SU-DHL-6 (cell line): ENCODE data around the gene ECE2.

Experiments used
- H2AFZ ChIP-seq: fragments of 200-600 bp; sonication (generic); 2 replicates; pipeline ENCODE4 v1.6.1; 2014; ENCODE audit warnings: low read depth, mild to moderate bottlenecking, moderate library complexity, mixed read lengths, antibody characterized with exemption, low read length; ENCODE audit not compliant: severe bottlenecking
- H3F3A ChIP-seq: fragments of 200-600 bp; shearing (Covaris generic); 2 replicates; pipeline ENCODE4 v1.6.0; 2016; ENCODE audit warnings: antibody characterized with exemption, mild to moderate bottlenecking; ENCODE audit not compliant: insufficient read depth
- H3K27ac ChIP-seq: fragments of 200-600 bp; sonication (generic); 2 replicates; pipeline ENCODE4 v1.5.1; 2016; ENCODE audit warnings: low read depth, mild to moderate bottlenecking, low read length, moderate library complexity, mixed read lengths
- H3K27me3 ChIP-seq: fragments of 200-600 bp; sonication (generic), shearing (Covaris generic); 2 replicates; pipeline ENCODE4 v1.6.0; 2014; ENCODE audit warnings: mild to moderate bottlenecking, low read length
- H3K36me3 ChIP-seq: fragments of 200-600 bp; sonication (generic); 2 replicates; pipeline ENCODE4 v1.6.1; 2014; ENCODE audit warnings: mild to moderate bottlenecking, low read length, mixed read lengths
- H3K4me2 ChIP-seq: fragments of 300-600, 200-600 bp; shearing (Covaris generic), sonication (generic); 2 replicates; pipeline ENCODE4 v1.6.0; 2014; ENCODE audit warnings: low read length, low read depth, mild to moderate bottlenecking; ENCODE audit not compliant: poor library complexity, severe bottlenecking
- H3K4me3 ChIP-seq: fragments of 200-600 bp; sonication (generic); 2 replicates; pipeline ENCODE4 v1.5.1; 2014; ENCODE audit warnings: antibody characterized with exemption, low read length, mild to moderate bottlenecking, mixed read lengths; ENCODE audit not compliant: insufficient read depth, poor library complexity, severe bottlenecking
- H3K79me2 ChIP-seq: fragments of 200-600 bp; sonication (generic); 2 replicates; pipeline ENCODE4 v1.6.1; 2014; ENCODE audit warnings: mild to moderate bottlenecking, low read length, moderate library complexity; ENCODE audit not compliant: insufficient read depth
- H3K9ac ChIP-seq: fragments of 200-600 bp; sonication (generic); 2 replicates; pipeline ENCODE4 v1.7.0; 2014; ENCODE audit warnings: mild to moderate bottlenecking, low read length
- H3K9me2 ChIP-seq: fragments of 200-600 bp; sonication (generic); replicated peaks from 2 replicates; pipeline ENCODE4 v1.6.1; 2014; ENCODE audit warnings: low read length; ENCODE audit not compliant: insufficient read depth
- H3K9me3 ChIP-seq: fragments of 200-600 bp; sonication (generic); 2 replicates; pipeline ENCODE4 v1.6.1; 2014; ENCODE audit warnings: low read length, mixed read lengths; ENCODE audit not compliant: insufficient read depth
- H4K20me1 ChIP-seq: fragments of 200-600 bp; sonication (generic); 2 replicates; pipeline ENCODE4 v1.6.1; 2014; ENCODE audit warnings: low read depth, mild to moderate bottlenecking, antibody characterized with exemption, low read length, moderate library complexity, mixed read lengths
- EZH2phosphoT487 ChIP-seq: fragments of 200-600 bp; sonication (generic), shearing (Covaris generic); conservative IDR thresholded peaks from 2 replicates; pipeline ENCODE4 v1.6.1; 2018; ENCODE audit warnings: mild to moderate bottlenecking, antibody characterized with exemption, low read length, moderate library complexity, mixed read lengths
- TF ChIP-seq, protein P1 (sequence below): fragments of 200-600 bp; sonication (generic); IDR thresholded peaks from one replicate; pipeline ENCODE4 v1.5.1; 2017; ENCODE audit warnings: antibody characterized with exemption, mild to moderate bottlenecking, low read length, moderate library complexity; ENCODE audit not compliant: insufficient read depth, poor library complexity, severe bottlenecking

The ECE2 gene

DNA sequence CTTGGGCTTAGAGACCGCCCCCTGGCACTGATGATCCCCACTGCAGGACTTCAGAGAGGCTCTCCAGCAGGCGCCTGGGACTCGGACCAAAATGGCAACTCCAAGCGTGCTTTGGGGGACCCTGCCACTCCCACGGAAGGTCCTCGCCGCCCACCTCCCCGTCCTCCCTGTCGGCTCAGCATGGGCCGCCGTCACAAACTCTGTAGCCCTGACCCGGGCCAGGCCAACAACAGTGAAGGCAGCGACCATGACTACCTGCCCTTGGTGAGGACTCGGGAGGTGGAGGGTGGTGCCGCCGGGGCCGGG, 34.7 kb upstream of the ECE2 start:
- Histone ChIP-seq H3K27ac (no peak overlapping the region), H2AFZ (no peak overlapping the region), H3K4me3 (no peak overlapping the region), H3K36me3 (no peaks in the 10 kb centered on the region), H3K79me2 (peaks cover 3% of the 10 kb centered on the region; the same call in 1 of the 2 replicates), H3K27me3 (no peaks in the 10 kb centered on the region), H4K20me1 (no peaks in the 10 kb centered on the region), H3F3A (peaks cover 6% of the 10 kb centered on the region; the same call in 1 of the 2 replicates), H3K9ac (no peak overlapping the region), H3K9me2 (no peaks in the 10 kb centered on the region), H3K9me3 (no peaks in the 10 kb centered on the region), H3K4me2 (no peak overlapping the region)
- TF ChIP-seq, protein P1, sequence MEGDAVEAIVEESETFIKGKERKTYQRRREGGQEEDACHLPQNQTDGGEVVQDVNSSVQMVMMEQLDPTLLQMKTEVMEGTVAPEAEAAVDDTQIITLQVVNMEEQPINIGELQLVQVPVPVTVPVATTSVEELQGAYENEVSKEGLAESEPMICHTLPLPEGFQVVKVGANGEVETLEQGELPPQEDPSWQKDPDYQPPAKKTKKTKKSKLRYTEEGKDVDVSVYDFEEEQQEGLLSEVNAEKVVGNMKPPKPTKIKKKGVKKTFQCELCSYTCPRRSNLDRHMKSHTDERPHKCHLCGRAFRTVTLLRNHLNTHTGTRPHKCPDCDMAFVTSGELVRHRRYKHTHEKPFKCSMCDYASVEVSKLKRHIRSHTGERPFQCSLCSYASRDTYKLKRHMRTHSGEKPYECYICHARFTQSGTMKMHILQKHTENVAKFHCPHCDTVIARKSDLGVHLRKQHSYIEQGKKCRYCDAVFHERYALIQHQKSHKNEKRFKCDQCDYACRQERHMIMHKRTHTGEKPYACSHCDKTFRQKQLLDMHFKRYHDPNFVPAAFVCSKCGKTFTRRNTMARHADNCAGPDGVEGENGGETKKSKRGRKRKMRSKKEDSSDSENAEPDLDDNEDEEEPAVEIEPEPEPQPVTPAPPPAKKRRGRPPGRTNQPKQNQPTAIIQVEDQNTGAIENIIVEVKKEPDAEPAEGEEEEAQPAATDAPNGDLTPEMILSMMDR, result no peak

DNA sequence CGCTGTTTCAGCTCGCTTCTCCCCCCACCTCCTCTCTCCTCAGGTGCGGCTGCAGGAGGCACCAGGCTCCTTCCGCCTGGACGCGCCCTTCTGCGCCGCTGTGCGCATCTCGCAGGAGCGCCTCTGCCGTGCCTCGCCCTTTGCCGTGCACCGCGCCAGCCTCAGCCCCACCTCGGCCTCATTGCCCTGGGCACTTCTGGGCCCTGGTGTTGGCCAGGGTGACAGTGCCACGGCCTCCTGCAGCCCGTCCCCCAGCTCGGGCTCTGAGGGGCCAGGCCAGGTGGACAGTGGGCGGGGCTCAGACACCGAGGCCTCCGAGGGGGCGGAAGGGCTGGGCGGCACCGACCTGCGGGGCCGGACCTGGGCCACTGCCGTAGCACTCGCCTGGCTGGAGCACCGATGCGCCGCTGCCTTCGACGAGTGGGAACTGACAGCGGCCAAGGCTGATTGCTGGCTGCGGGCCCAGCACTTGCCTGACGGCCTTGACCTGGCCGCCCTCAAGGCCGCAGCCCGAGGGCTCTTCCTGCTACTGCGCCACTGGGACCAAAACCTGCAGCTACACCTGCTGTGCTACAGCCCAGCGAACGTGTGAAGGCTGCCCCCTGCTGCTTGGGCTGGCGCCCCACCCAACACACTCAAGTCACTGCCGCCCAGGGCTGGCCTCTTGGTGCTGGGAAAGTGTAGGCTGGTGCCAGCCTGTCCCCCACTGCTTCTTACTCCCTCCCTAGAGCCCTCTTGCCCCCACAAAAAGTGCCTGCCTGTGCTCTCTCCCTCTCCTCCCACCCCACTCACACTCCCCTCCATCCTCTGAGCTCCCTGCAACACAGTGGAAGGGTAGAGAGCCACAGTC, 34.1 kb upstream of the ECE2 start:
- Histone ChIP-seq H3K27ac (no peak overlapping the region), H4K20me1 (no peaks in the 10 kb centered on the region)

DNA sequence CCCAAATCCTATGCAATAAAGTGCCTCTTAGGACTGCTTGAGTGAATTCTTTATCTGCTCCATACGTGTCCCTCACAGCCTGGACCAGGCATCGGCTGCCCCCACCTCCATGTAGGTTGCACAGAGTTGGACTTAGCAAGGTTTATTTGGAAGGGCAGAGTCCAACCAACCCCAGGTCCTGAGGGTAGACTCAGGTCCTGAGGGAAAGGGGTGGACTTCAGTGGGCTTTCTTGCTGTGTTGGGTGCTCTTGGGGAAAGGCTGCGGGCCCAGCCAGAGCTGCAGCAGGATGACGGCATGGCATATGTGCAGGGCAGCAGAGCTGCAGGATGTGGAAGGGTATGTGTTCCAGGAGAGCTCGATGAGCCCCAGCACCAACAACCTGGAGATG, 33.5 kb upstream of the ECE2 start:
- H3K27ac ChIP-seq, result no peak overlapping the region
- no peak overlapping the region for H2AFZ ChIP-seq
- no peaks in the 10 kb centered on the region for H3K27me3 ChIP-seq
- no peaks in the 10 kb centered on the region for H4K20me1 ChIP-seq
- H3K9ac ChIP-seq, result no peak overlapping the region
- no peaks in the 10 kb centered on the region for H3K36me3 ChIP-seq
- no peaks in the 10 kb centered on the region for H3K9me3 ChIP-seq
- H3F3A ChIP-seq, result peaks cover 6% of the 10 kb centered on the region; the same call in 1 of the 2 replicates
- H3K4me3 ChIP-seq, result no peak overlapping the region
- H3K9me2 ChIP-seq, result no peaks in the 10 kb centered on the region
- no peak for TF ChIP-seq EZH2phosphoT487
- TF ChIP-seq, protein P1, result no peak
- H3K4me2 ChIP-seq, result no peak overlapping the region
- peaks cover 11% of the 10 kb centered on the region for H3K79me2 ChIP-seq

More for the DNA sequence above, 34.1 kb upstream of the ECE2 start:
- Histone ChIP-seq H3K4me2 (no peak overlapping the region), H3K9ac (no peak overlapping the region), H3K79me2 (peaks cover 8% of the 10 kb centered on the region; the same call in 1 of the 2 replicates), H3K27me3 (no peaks in the 10 kb centered on the region), H3K36me3 (no peaks in the 10 kb centered on the region), H3K4me3 (no peak overlapping the region), H2AFZ (no peak overlapping the region), H3K9me2 (no peaks in the 10 kb centered on the region), H3K9me3 (no peaks in the 10 kb centered on the region), H3F3A (peaks cover 6% of the 10 kb centered on the region; the same call in 1 of the 2 replicates)
- TF ChIP-seq, protein P1, result peak; percentile 25
- TF ChIP-seq EZH2phosphoT487, result no peak
